Measurements from ENCODE around the gene DACT3.

Gene DACT3

DNA sequence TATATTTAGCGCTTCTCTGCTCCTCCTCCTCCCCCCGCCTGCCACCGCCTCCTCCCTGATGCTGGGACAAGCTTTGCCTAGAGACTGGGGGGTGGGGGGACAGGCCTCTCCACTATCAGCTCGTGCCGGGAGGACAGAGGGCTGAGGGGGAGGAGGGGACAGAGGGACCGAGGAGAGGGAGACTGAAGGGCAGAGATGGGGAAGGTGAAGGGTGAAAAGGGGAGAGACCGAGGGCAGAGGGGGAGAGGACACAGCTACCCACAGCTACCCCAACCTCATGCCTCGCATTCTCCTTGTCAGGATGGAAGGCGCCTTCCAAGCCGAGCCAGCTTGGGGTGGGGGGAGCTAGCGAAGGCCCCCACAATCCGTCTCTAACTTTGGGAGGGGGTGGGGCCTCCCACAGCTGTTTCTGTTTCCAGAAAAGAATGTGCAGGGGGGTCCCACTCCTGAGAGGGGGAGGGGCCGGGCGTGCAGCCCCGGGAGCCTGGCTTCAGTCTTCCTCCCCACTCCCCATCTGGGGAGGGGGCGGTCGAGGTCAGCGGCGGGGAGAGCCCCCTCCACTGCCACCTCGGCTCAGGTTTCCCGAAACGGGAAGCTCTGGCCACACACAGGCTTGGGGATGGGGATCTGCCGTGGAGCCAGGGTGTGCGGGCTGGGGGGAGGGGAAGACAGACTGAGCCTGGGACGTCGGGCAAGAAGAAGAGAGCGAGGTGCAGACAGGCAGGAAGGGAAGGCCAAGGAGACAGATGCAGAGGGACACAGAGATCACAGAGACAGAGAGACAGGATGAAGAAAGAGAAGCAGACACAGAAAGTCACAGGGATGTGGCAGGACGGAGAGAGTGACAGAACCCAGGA, 1.6 kb downstream of the DACT3 start:
- H3K9ac ChIP-seq (ENCODE audit: low read depth, low read length, poor library complexity) = peak overlapping the region; percentile 38

DNA sequence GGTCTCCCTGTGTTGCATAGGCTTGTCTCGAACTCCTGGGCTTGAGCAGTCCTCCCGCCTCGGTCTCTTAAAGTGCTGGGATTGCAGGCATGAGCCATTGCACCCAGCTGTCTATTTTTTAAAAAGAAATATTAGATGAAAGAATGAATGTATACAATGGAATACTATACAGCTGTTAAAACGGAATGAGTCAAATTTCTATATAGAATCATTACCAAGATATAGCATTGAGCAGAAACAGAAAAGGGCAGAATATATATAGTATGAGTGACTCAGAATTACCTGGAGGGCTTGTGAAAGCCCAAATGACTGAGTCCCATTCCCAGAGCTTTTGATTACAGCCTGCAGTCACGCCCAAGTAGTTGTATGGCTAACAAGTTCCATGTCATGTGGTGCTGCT, 4.4 kb downstream of the DACT3 start:
- no CpG with 5 or more reads among the region's 5 CpGs for WGBS, 2 donors (ENCODE audit: extremely low coverage in 2 of 2, insufficient read length in 2 of 2, insufficient replicate concordance in 1 of 2)
- Histone ChIP-seq H3K4me1 (ENCODE audit: control insufficient read depth in 2 of 2, insufficient read depth in 1 of 2, low read depth in 1 of 2, low read length in 2 of 2) (peaks cover 18 to 30% of the 10 kb centered on the region in 2 donors), H2BK15ac (ENCODE audit: low read length) (no peak overlapping the region), H3K9me3 (replicated peaks in 1 of 2; ENCODE audit: control insufficient read depth in 2 of 2, insufficient read depth in 1 of 2, low read depth in 1 of 2, low read length in 2 of 2) (no peaks in the 10 kb centered on the region), H3K36me3 (replicated peaks in 1 of 2; ENCODE audit: control insufficient read depth in 2 of 2, insufficient read depth in 2 of 2, low read length in 2 of 2) (no peaks in the 10 kb centered on the region), H3K79me1 (ENCODE audit: low read depth, low read length) (no peaks in the 10 kb centered on the region), H3K14ac (ENCODE audit: low read length) (no peak overlapping the region), H3K23ac (ENCODE audit: low read depth, low read length, poor library complexity) (no peak overlapping the region), H2BK120ac (ENCODE audit: low read depth, low read length) (no peak overlapping the region), H2AK5ac (ENCODE audit: low read depth, low read length) (no peak overlapping the region), H3K27me3 (ENCODE audit: control insufficient read depth in 3 of 3, insufficient read depth in 3 of 3, low read depth in 1 of 3, low read length in 3 of 3) (no peaks in the 10 kb centered on the region), H3K27ac (replicated peaks; ENCODE audit: low read length) (no peak overlapping the region), H3K4me3 (ENCODE audit: low read length in 2 of 2) (no peak overlapping the region), H3K9ac (ENCODE audit: low read depth, low read length, poor library complexity) (no peak overlapping the region), H4K91ac (ENCODE audit: low read depth, low read length, poor library complexity) (no peak overlapping the region), H3K18ac (ENCODE audit: low read length) (no peak overlapping the region), H2BK5ac (ENCODE audit: low read length) (no peak overlapping the region), H3K4me2 (ENCODE audit: insufficient read depth, low read length, poor library complexity, severe bottlenecking) (no peak overlapping the region), H2AFZ (ENCODE audit: low read length) (no peak overlapping the region), H3K4ac (ENCODE audit: low read length) (no peak overlapping the region), H2BK12ac (ENCODE audit: low read length) (no peak overlapping the region), H4K8ac (ENCODE audit: low read depth, low read length) (no peak overlapping the region)
- DNase-seq (ENCODE audit: low spot score) = no peak

More for the DNA sequence above, 1.6 kb downstream of the DACT3 start:
- WGBS, 2 donors (ENCODE audit: extremely low coverage in 2 of 2, insufficient read length in 2 of 2, insufficient replicate concordance in 1 of 2) = no CpG with 5 or more reads among the region's 28 CpGs
- Histone ChIP-seq H2AFZ (ENCODE audit: low read length) (peak overlapping the region; percentile 94), H2BK120ac (ENCODE audit: low read depth, low read length) (peak overlapping the region; percentile 87), H4K8ac (ENCODE audit: low read depth, low read length) (no peak overlapping the region), H3K79me1 (ENCODE audit: low read depth, low read length) (no peaks in the 10 kb centered on the region), H3K4me2 (ENCODE audit: insufficient read depth, low read length, poor library complexity, severe bottlenecking) (peak overlapping the region; percentile 92), H2AK5ac (ENCODE audit: low read depth, low read length) (peak overlapping the region; percentile 83), H2BK15ac (ENCODE audit: low read length) (no peak overlapping the region), H2BK5ac (ENCODE audit: low read length) (peak overlapping the region; percentile 78), H3K36me3 (replicated peaks in 1 of 2; ENCODE audit: control insufficient read depth in 2 of 2, insufficient read depth in 2 of 2, low read length in 2 of 2) (no peaks in the 10 kb centered on the region), H3K14ac (ENCODE audit: low read length) (no peak overlapping the region), H3K4me3 (ENCODE audit: low read length in 2 of 2) (peak overlapping the region; percentile 64 to 76), H3K27ac (replicated peaks; ENCODE audit: low read length) (peak overlapping the region; percentile 31), H4K91ac (ENCODE audit: low read depth, low read length, poor library complexity) (peak overlapping the region; percentile 56), H3K4me1 (ENCODE audit: control insufficient read depth in 2 of 2, insufficient read depth in 1 of 2, low read depth in 1 of 2, low read length in 2 of 2) (peaks cover 15 to 29% of the 10 kb centered on the region in 2 donors), H3K4ac (ENCODE audit: low read length) (no peak overlapping the region), H3K18ac (ENCODE audit: low read length) (peak overlapping the region; percentile 88), H3K9me3 (replicated peaks in 1 of 2; ENCODE audit: control insufficient read depth in 2 of 2, insufficient read depth in 1 of 2, low read depth in 1 of 2, low read length in 2 of 2) (no peaks in the 10 kb centered on the region), H2BK12ac (ENCODE audit: low read length) (peak overlapping the region; percentile 91), H3K27me3 (ENCODE audit: control insufficient read depth in 3 of 3, insufficient read depth in 3 of 3, low read depth in 1 of 3, low read length in 3 of 3) (no peaks in the 10 kb centered on the region), H3K23ac (ENCODE audit: low read depth, low read length, poor library complexity) (peak overlapping the region; percentile 3)
- peak; percentile 61 for DNase-seq (ENCODE audit: low spot score)

DNA sequence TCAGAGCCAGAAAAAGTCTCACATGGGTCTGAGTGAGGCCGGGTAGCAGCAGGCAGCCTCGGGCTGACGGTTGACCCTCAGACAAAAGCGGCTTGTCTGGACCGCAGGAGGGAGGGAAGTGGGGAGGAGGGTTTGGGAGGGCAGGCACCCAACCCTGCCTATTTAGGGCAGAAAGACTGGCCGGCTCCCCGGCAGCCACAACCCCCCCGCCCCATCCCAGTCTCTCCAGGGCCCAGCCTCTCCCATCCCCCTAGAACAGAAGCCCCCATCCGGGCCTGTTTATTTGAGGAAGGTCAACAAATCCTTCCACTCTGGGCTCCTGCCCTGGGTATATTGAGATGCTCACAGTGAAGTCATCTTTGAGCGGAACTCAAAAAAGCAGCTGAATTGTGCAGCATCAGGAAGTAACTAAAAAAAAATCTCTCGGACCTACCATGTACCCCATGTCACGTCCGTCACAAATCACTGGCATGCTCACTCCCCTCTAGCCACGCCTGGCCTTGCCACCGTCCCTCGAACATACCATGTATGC, 6.3 kb downstream of the DACT3 start:
- H2AFZ ChIP-seq (ENCODE audit: low read length) = peak overlapping the region; percentile 72
- no peak overlapping the region for H3K14ac ChIP-seq (ENCODE audit: low read length)
- H2BK120ac ChIP-seq (ENCODE audit: low read depth, low read length) = no peak overlapping the region
- no peak overlapping the region for H3K9ac ChIP-seq (ENCODE audit: low read depth, low read length, poor library complexity)
- no peaks in the 10 kb centered on the region for H3K9me3 ChIP-seq (replicated peaks in 1 of 2; ENCODE audit: control insufficient read depth in 2 of 2, insufficient read depth in 1 of 2, low read depth in 1 of 2, low read length in 2 of 2)
- no peak overlapping the region for H2BK5ac ChIP-seq (ENCODE audit: low read length)
- H2AK5ac ChIP-seq (ENCODE audit: low read depth, low read length) = no peak overlapping the region
- no peak overlapping the region for H3K23ac ChIP-seq (ENCODE audit: low read depth, low read length, poor library complexity)
- H3K79me1 ChIP-seq (ENCODE audit: low read depth, low read length) = no peaks in the 10 kb centered on the region
- no peak overlapping the region for H2BK12ac ChIP-seq (ENCODE audit: low read length)
- peaks cover 13 to 22% of the 10 kb centered on the region in 2 donors for H3K4me1 ChIP-seq (ENCODE audit: control insufficient read depth in 2 of 2, insufficient read depth in 1 of 2, low read depth in 1 of 2, low read length in 2 of 2)
- peaks cover 0 to 10% (median 1%) of the 10 kb centered on the region in 3 experiments for H3K27me3 ChIP-seq (ENCODE audit: control insufficient read depth in 3 of 3, insufficient read depth in 3 of 3, low read depth in 1 of 3, low read length in 3 of 3)
- H3K4me3 ChIP-seq (ENCODE audit: low read length in 2 of 2) = no peak overlapping the region
- DNase-seq (ENCODE audit: low spot score) = peak; percentile 38
- peak overlapping the region; percentile 63 for H3K18ac ChIP-seq (ENCODE audit: low read length)
- no peak overlapping the region for H2BK15ac ChIP-seq (ENCODE audit: low read length)
- no peak overlapping the region for H3K4me2 ChIP-seq (ENCODE audit: insufficient read depth, low read length, poor library complexity, severe bottlenecking)
- no peaks in the 10 kb centered on the region for H3K36me3 ChIP-seq (replicated peaks in 1 of 2; ENCODE audit: control insufficient read depth in 2 of 2, insufficient read depth in 2 of 2, low read length in 2 of 2)
- WGBS, 2 donors (ENCODE audit: extremely low coverage in 2 of 2, insufficient read length in 2 of 2, insufficient replicate concordance in 1 of 2) = no CpG with 5 or more reads among the region's 16 CpGs
- peak overlapping the region; percentile 9 for H3K27ac ChIP-seq (replicated peaks; ENCODE audit: low read length)
- no peak overlapping the region for H4K8ac ChIP-seq (ENCODE audit: low read depth, low read length)
- no peak overlapping the region for H4K91ac ChIP-seq (ENCODE audit: low read depth, low read length, poor library complexity)
- no peak overlapping the region for H3K4ac ChIP-seq (ENCODE audit: low read length)

GRCh38 chr19:46650445-46650844, 10.5 kb downstream of the DACT3 start:
- Histone ChIP-seq H2BK12ac (ENCODE audit: low read length) (no peak overlapping the region), H3K27me3 (ENCODE audit: control insufficient read depth in 3 of 3, insufficient read depth in 3 of 3, low read depth in 1 of 3, low read length in 3 of 3) (peaks cover 0 to 37% (median 25%) of the 10 kb centered on the region in 3 experiments), H3K79me1 (ENCODE audit: low read depth, low read length) (no peaks in the 10 kb centered on the region), H2BK15ac (ENCODE audit: low read length) (no peak overlapping the region), H3K4me3 (ENCODE audit: low read length in 2 of 2) (no peak overlapping the region), H4K8ac (ENCODE audit: low read depth, low read length) (no peak overlapping the region), H2AK5ac (ENCODE audit: low read depth, low read length) (no peak overlapping the region), H3K36me3 (replicated peaks in 1 of 2; ENCODE audit: control insufficient read depth in 2 of 2, insufficient read depth in 2 of 2, low read length in 2 of 2) (no peaks in the 10 kb centered on the region), H2BK5ac (ENCODE audit: low read length) (no peak overlapping the region), H3K9ac (ENCODE audit: low read depth, low read length, poor library complexity) (no peak overlapping the region), H3K18ac (ENCODE audit: low read length) (no peak overlapping the region), H4K91ac (ENCODE audit: low read depth, low read length, poor library complexity) (no peak overlapping the region), H3K4me2 (ENCODE audit: insufficient read depth, low read length, poor library complexity, severe bottlenecking) (no peak overlapping the region), H3K9me3 (replicated peaks in 1 of 2; ENCODE audit: control insufficient read depth in 2 of 2, insufficient read depth in 1 of 2, low read depth in 1 of 2, low read length in 2 of 2) (peaks cover 12 to 19% of the 10 kb centered on the region in 2 donors), H2AFZ (ENCODE audit: low read length) (no peak overlapping the region), H3K27ac (replicated peaks; ENCODE audit: low read length) (no peak overlapping the region), H3K14ac (ENCODE audit: low read length) (no peak overlapping the region), H3K4me1 (ENCODE audit: control insufficient read depth in 2 of 2, insufficient read depth in 1 of 2, low read depth in 1 of 2, low read length in 2 of 2) (peaks cover 6 to 11% of the 10 kb centered on the region in 2 donors), H3K23ac (ENCODE audit: low read depth, low read length, poor library complexity) (no peak overlapping the region), H2BK120ac (ENCODE audit: low read depth, low read length) (no peak overlapping the region), H3K4ac (ENCODE audit: low read length) (no peak overlapping the region)
- WGBS, 2 donors (ENCODE audit: extremely low coverage in 2 of 2, insufficient read length in 2 of 2, insufficient replicate concordance in 1 of 2) = no CpG with 5 or more reads among the region's 7 CpGs
- DNase-seq (ENCODE audit: low spot score) = no peak
